Left hindlimb (tissue), 1 donor: ENCODE measurements around the gene ING5.

Experiments used
- DNase-seq: peaks from one replicate; pipeline ENCODE4 v3.0.0-alpha.2; 2018

ING5 gene

GRCh38 chr2:241777686-241778627, 76.1 kb downstream of the ING5 start:
- no peak for DNase-seq
